ENCODE results near the gene ZNF70. TPM values are rescaled to one million over a fixed set of nuclear protein-coding genes. Genes with fewer than 3 reads are reported as not detected.

Gene ZNF70
- total and polyA plus RNA-seq, 2 donors (not counting 1 experiment from before 2014, with no cell fraction given) = 2.1 to 8.3 TPM

GRCh38 chr22:23752750-23753149 lies 1.8 kb upstream of the ZNF70 start:
- Mint-ChIP-seq H3K4me1 (peaks cover 60% of the 10 kb centered on the region), H3K27ac (peak overlapping the region; percentile 99), H3K27me3 (no peaks in the 10 kb centered on the region), H3K4me3 (peak overlapping the region; percentile 93), H3K9me3 (ENCODE audit: insufficient read depth) (no peaks in the 10 kb centered on the region)
- CTCF ChIA-PET = interaction anchor here (0.8 to 13.0 kb wide), 12 partner anchors 9 to 141 kb away, joined by 3 to 188 read pairs (median 6); partner anchors contain the start of genes C22orf15, CHCHD10, MIF and MMP11
- 19% methylated on average over 13 of the region's 16 CpGs for WGBS (ENCODE audit: insufficient coverage)
- intact Hi-C loops (cut with micrococcal nuclease) = loop anchor here (1.0 kb wide), 5 partner anchors 11 to 87 kb away; partner anchors contain the start of genes CHCHD10 and DERL3
- Histone ChIP-seq H3K36me3 (replicated peaks in 1 of 2; ENCODE audit: control extremely low read depth in 1 of 2, control insufficient read depth in 1 of 2, extremely low read depth in 1 of 2, insufficient read depth in 2 of 2, low read length in 1 of 2) (peaks cover 0 to 2% of the 10 kb centered on the region in 2 experiments), H3K79me2 (ENCODE audit: control insufficient read depth, insufficient read depth, low read length) (peaks cover 38% of the 10 kb centered on the region), H3K4me3 (ENCODE audit: control extremely low read depth in 1 of 5, extremely low read depth in 1 of 5, insufficient read depth in 1 of 5, low read depth in 2 of 5, low read length in 4 of 5) (peak overlapping the region; percentile 53 to 88 (median 83)), H3K27ac (ENCODE audit: low read length in 2 of 2) (peak overlapping the region; percentile 85 to 98), H2AFZ (ENCODE audit: insufficient read depth, low read depth, low read length, poor library complexity, severe bottlenecking) (peak overlapping the region; percentile 11), H3K4me1 (ENCODE audit: control insufficient read depth in 2 of 2, insufficient read depth in 2 of 2, low read length in 2 of 2) (peaks cover 30 to 66% of the 10 kb centered on the region in 2 donors), H3K9ac (ENCODE audit: low read length) (peak overlapping the region; percentile 89), H3K27me3 (replicated peaks in 1 of 4; ENCODE audit: control extremely low read depth in 1 of 4, control insufficient read depth in 3 of 4, insufficient read depth in 4 of 4, low read length in 3 of 4) (no peaks in the 10 kb centered on the region), H3K9me3 (ENCODE audit: control extremely low read depth in 1 of 3, control insufficient read depth in 2 of 3, insufficient read depth in 1 of 3, low read length in 2 of 3) (peaks cover 0 to 4% (median 0%) of the 10 kb centered on the region in 3 donors), H4K20me1 (ENCODE audit: control insufficient read depth, insufficient read depth, low read length, poor library complexity, severe bottlenecking) (no peaks in the 10 kb centered on the region), H3K4me2 (replicated peaks; ENCODE audit: low read depth, low read length, poor library complexity, severe bottlenecking) (peak overlapping the region; percentile 97)
- DNase-seq (no peak), ATAC-seq (ENCODE audit: low read depth) (peak; percentile 48)
- POLR2A ChIA-PET = interaction anchor here (0.7 to 8.1 kb wide), 14 partner anchors 14 to 142 kb away, joined by 3 to 174 read pairs (median 9); partner anchors contain the start of genes C22orf15, CHCHD10, DERL3 and MMP11
- no peak for TF ChIP-seq CTCF (IDR thresholded peaks at IDR 0.05)
- TF ChIP-seq EZH2 (IDR thresholded peaks at IDR 0.05; ENCODE audit: borderline replicate concordance, insufficient read depth, low read depth, low read length, poor library complexity, severe bottlenecking) = no peak

Data from B cell (primary cell).